HTERT RPE-1 (cell line): Measurements from ENCODE around the gene CRMP1.

ENCODE experiments used
- in situ Hi-C: fragments of 300-500 bp; cut with MboI; formaldehyde crosslinking; loops from 4 replicates; pipeline ENCODE4 v1.14.3; 2020; ENCODE audit warnings: low sequenced_read_pairs

CRMP1 gene

DNA sequence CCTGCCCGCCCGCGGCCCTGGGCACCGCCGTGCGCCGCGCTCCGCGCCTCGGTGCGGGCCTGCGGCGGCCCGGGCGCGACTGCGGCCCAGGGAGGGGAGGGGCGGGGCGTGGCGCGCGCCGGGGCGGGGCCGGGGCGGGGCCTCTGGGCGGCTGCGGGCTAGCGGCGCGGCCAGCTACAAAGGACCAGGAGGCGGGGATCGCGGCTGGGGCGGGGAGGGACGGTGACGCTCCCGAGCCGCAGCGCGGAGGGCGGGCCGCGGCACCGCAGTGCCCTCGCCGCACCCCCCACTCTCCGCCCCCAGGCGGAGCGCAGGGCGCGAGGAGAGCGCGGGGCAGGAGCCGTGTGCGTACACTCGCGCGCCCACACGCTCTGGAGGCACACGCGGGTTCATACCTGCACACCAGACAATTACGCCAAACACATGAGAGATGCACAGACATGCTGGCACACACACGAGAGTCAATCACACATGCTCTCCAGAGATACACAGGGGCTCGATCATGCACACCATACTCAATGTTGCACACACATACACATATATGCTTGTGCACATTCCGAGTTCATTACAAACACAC is at the start of gene CRMP1:
TSS of gene CRMP1 (minus strand) at position 83 of the 577 bp plus-strand sequence. CDS start 117 bp downstream, outside the sequence.
- in situ Hi-C loops = no loop called here

DNA sequence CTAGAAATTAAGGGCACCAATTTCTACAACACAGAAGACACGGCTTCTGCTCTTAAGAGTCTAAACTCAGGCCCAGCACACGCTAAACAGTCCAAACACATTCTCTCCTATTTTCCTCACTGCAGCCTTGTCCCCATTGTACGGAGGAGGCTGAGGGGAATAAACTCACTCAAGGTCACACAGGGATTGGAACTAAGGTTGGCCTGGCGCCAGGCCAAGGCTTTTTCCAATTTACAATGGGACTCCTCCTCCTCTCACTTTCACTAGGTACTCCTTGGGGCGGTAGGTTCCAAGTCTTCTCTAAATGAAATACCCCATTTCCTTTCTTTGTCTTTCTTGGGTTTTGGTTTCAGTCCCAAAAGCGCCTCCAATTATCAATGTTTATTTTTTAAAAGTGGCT is 48.7 kb upstream of the CRMP1 start:
- in situ Hi-C loops = no loop called here

DNA sequence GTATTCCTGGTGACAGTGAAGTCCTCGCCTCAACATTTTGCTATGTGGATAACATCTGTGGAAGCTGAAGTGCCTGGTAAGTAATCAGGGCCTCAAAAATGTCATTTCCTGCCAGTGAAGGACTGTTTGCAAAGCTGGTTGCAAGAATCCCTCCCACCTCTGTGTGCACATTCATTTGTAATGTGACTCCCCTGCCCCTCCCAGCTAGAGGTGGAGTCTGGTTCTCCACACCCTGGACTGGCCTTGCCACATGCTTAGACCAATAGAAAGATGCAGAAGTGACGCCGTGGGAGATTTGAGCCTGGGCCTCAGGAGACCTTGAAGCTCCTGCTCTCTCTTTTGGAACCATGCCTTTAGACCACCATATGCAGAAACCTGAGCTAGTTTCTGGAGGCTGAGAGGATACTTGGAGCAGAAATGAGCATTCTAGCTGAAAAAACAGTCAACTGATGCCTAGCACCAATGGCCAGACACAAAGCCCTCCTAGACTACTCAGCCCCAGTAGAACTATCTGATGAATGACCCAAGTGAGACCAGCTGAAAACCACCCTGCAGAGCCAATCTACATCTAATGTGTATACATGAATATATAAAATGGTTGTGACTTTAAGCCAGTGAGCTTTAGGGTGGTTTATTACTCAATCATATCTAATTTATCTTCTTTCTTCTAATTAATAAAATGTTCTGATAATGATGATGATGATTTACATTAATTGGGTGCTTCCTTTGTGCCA is 47.8 kb upstream of the CRMP1 start:
- in situ Hi-C loops = no loop called here

DNA sequence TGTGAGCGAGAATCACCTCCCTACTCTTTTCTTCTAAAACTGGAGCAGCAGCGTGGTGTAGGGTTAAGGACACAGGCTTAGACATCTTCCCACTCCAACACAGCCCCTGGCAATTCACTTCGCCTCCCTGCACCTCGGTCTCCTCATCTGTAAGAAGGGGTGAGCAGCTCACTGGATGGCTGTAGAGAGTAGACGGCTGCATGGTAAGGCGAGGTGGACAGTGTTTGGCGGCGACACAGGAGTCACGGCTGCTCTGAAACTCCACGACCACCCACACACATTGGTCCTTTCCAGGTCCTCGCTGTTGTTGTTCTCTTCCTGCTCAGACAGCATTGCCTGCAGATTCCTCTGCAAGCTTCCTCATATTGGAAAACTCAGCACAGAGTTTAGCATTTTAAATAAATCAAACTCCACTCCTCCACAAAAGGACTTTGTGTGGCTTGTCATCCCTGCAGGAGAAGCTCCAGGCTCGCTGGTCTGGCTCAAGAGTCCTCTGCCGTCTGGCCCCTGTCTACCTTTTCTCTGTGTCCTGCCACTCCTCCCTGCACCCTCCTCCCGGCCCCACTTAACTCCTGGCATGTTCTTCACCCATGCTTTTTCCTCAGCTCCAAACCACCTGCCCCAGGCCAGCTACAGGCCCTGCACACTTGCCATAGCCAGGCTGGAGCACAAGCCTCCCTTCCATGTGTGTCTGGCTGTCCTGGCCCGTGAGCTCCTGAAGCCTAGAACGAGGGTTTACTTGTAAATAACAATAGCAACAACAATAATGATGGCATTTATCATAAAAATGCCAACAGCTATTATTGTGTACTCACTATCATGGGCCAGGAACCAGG is 41.3 kb upstream of the CRMP1 start:
- in situ Hi-C loops = no loop called here

DNA sequence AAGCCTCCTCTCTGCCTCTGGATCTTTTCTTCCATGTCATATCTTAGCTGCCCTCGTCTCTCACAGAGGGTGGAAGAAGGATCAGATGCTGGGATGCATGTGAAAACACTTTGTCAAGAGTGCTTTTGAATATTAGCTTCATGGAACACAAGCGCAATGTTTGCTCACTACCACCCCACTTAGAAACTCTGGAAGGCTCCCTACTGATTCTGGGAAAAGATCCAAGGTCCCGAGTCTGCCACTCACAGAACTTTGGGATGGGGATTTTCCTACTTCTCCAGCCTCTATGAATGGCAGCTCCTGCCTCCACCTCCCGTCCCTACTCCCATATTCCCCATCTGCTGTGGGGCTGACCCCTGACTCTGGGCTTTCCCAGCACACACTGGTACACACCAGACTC is 40.2 kb upstream of the CRMP1 start:
- in situ Hi-C loops = no loop called here

- in situ Hi-C loops = no loop called here
Measured at GRCh38 chr4:5932035-5932568, 39.2 kb upstream of the CRMP1 start.

GRCh38 chr4:5931526-5931925 is 38.6 kb upstream of the CRMP1 start:
- in situ Hi-C loops = no loop called here

DNA sequence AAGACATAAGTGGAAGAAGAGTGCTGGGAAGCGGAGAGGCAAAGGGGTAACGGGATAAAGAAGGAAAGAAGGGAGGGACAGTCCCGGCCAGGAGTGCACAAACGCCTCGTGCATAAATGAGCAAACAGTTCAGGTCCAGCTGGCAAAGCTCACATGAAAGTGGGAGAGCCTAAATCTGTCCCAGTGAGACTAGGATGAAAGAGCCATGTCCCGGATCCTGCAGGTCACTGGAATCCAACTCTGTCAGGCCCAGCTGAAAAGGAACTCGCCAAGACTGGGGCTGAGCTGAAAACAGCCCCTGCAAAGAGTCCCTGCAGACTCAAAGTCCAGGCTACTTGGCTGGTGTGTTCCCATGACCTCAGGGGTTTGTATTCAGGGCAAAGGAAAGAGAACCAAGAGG is 38.0 kb upstream of the CRMP1 start:
- in situ Hi-C loops = no loop called here

- in situ Hi-C loops = no loop called here
Measured at GRCh38 chr4:5930456-5930855, 37.6 kb upstream of the CRMP1 start.

DNA sequence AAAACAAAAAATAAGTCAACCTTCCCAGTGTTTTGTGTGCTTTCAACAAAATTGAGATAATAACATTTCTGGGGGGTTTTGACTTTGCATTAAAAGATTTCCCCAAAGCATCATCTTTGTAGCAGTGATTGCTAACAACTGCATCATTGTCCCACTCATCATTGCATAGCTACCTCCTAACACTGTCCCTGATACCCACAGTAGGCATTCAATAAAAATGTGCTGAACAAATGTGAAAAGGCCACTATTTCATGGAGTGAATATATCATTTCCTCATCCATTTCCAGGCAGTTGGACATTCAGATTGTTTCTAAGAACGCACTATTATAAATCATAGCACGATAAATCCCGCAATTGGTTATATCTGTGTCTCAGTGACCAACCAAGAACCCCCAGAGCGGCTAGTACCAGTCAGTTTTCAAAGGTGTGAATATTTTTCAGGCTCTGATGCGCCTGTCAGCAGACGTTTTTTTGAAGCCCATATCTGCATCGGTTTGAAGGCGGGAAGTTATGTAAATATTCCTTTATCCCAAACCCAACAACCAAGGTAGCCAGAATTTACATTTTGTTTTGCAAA is 36.0 kb upstream of the CRMP1 start:
- in situ Hi-C loops = no loop called here

- in situ Hi-C loops = no loop called here
Measured at GRCh38 chr4:5928274-5928673, 35.4 kb upstream of the CRMP1 start.

GRCh38 chr4:5927747-5928146 is 34.9 kb upstream of the CRMP1 start:
- in situ Hi-C loops = no loop called here

- in situ Hi-C loops = no loop called here
Measured at GRCh38 chr4:5927116-5927515, 34.2 kb upstream of the CRMP1 start.

DNA sequence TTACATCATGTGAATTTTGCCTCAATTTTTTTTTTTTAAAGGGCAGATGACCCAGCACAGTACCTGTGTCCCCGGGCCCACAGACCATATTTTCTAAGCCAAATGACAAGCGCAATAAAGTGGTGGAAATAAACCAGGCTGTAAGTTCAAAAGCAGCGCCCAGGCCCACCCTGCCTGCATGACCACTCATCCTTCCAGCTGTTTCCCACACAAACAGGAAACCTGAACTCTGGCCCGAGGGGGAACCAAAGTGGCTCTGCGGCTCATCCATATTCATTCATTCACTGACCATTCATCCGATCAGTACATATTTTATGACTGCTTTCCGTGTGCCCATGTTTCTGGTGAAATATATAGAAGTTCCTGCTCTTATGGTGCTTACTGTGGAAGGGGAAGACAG is 33.7 kb upstream of the CRMP1 start:
- in situ Hi-C loops = no loop called here

GRCh38 chr4:5925419-5926200 is 32.7 kb upstream of the CRMP1 start:
- in situ Hi-C loops = no loop called here

GRCh38 chr4:5924461-5925125 is 31.7 kb upstream of the CRMP1 start:
- in situ Hi-C loops = no loop called here

- in situ Hi-C loops = no loop called here
Measured at GRCh38 chr4:5923376-5923775, 30.5 kb upstream of the CRMP1 start.

DNA sequence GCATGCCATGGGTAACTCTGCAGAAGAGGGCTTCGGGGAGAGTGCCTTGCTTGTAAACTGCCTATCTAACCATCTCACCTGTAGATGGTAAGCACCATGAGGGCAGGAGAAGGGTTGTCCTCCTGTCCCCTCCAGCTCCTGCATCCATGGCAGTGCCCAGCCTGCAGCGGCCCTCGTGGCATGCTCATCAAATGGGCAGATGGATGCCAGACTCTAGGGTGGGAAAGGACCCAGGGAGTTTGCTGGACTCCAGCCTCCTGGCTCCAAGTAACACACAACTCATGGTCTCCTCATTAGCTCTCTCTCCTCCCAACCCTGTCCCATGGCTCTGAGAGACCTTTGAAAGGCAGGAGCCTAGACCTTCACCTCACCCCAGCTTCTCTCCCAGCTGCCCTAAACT is 29.7 kb upstream of the CRMP1 start:
- in situ Hi-C loops = no loop called here

GRCh38 chr4:5921981-5922380 is 29.1 kb upstream of the CRMP1 start:
- in situ Hi-C loops = no loop called here
